Upper lobe of left lung (tissue), 6 donors: Measurements from ENCODE around the gene ACTG2. TPM values are rescaled to one million over a fixed set of nuclear protein-coding genes. Genes with fewer than 3 reads are reported as not detected.

ENCODE experiments used
- ATAC-seq, 2 donors: fragments of 200-7000 bp; cut with Tn5 transposase; one replicate each; pipeline ENCODE4 v1.9.1; 2022; ENCODE audit warnings: mild to moderate bottlenecking in 2 of 2, moderate library complexity in 2 of 2; ENCODE audit not compliant: low FRiP score in 2 of 2
- DNase-seq, 2 donors: peaks; one replicate each; pipeline ENCODE4 v3.0.0-alpha.2; 2019 to 2020
- H3K27ac ChIP-seq, 4 donors: fragments of 200-600 bp; sonication (generic); one replicate each; pipeline ENCODE4 v1.5.1; 2016 to 2019
- H3K27me3 ChIP-seq, 4 donors: fragments of 200-600 bp; sonication (generic); one replicate each; pipeline ENCODE4 v1.5.1; 2017 to 2019
- H3K36me3 ChIP-seq, 4 donors: fragments of 200-600 bp; sonication (generic); one replicate each; pipeline ENCODE4 v1.5.1; 2016 to 2019
- H3K4me1 ChIP-seq, 4 donors: fragments of 200-600 bp; sonication (generic); one replicate each; pipeline ENCODE4 v1.5.1; 2018 to 2019
- H3K4me3 ChIP-seq, 4 donors: fragments of 200-600 bp; sonication (generic); one replicate each; pipeline ENCODE4 v1.5.1; 2017 to 2019; ENCODE audit warnings: mild to moderate bottlenecking in 2 of 4, moderate library complexity in 1 of 4
- H3K9me3 ChIP-seq, 4 donors: fragments of 200-600 bp; sonication (generic); one replicate each; pipeline ENCODE4 v1.5.1; 2018 to 2019
- EP300 ChIP-seq, 4 donors: sonication (generic); formaldehyde crosslinking; IDR thresholded peaks; one replicate each; pipeline ENCODE4 v1.5.1; 2017; ENCODE audit warnings: antibody characterized with exemption in 4 of 4, control low read depth in 2 of 4
- POLR2A ChIP-seq, 4 donors: fragments of 450-650 bp; IDR thresholded peaks; one replicate each; pipeline ENCODE4 v1.5.1; 2016 to 2017; ENCODE audit warnings: antibody characterized with exemption in 4 of 4, mild to moderate bottlenecking in 2 of 4
- POLR2AphosphoS5 ChIP-seq, 2 donors: sonication (generic); formaldehyde crosslinking; IDR thresholded peaks; one replicate each; pipeline ENCODE4 v1.5.1; 2017; ENCODE audit warnings: antibody characterized with exemption in 2 of 2
- WGBS, 2 donors: methylation state at CpG; one replicate each; pipeline ENCODE4 v1.1.5; 2017 to 2018; 5-methylcytosine and 5-hydroxymethylcytosine counted together
- total RNA-seq, 6 donors: library from RNA; depleted of rRNA in 4 of 6; stranded (reverse); fragments of >200 nt in 4 of 6; gene quantifications; one replicate each; pipeline versions ENCODE4 v1.1.0 to v1.2.1, GENCODE V29; 2016 to 2021
- TF ChIP-seq, protein P1 (sequence below), 6 experiments: fragments of 450-650 bp in 4 of 6; fragments of 200-600 bp in 2 of 6; sonication (generic) in 2 of 6; IDR thresholded peaks; one replicate each; pipeline ENCODE4 v1.5.1; 2016 to 2019; ENCODE audit warnings: antibody characterized with exemption in 6 of 6
- donor health status: DM: no; HTN: no; CAD: no; lungs with moderate emphysema.
- donor health status: DM: no; HTN: yes; CAD: no; lungs with severe emphysema.

The ACTG2 gene
- total RNA-seq: 10 to 100 TPM; 10.8 to 65.3 (median 27.2) TPM

DNA sequence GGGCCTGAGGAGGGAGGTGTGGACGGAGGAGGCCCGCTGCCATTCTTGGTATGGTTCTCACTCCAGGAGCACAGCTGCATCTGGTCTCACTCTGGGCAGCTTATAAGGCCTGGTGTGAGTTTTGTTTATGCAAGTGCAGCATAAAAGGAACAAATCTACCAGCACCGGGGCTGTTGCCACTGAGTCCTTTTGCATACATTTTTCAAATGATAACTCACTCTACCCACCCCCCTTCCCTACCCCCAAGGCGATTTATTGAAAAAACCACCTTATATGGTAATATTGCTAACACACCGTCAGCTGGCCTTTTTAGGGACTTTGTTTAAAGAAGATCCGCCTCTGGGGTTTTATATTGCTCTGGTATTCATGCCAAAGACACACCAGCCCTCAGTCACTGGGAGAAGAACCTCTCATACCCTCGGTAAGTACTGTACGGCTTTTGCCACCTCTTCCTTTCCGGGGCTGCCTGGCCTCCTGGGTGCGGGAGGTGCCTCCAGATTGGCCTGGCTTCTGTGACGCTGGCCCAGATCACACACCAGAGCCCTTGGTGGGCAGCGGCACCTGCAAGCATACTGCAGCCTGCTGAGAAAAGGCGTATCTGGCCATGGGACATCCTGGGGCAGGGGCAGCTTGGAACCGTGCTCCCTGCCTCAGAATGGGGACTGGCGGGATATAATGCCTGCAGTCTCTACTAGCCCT is at the start of gene ACTG2:
TSS of gene ACTG2 (plus strand) at position 378 of the 699 bp plus-strand sequence. CDS start 8,304 bp downstream, outside the sequence.
- no peaks in the 10 kb centered on the region for H3K27me3 ChIP-seq
- peak within 1 kb of the TSS in 2 of 4 donors; percentile 8 to 15 for H3K4me3 ChIP-seq
- no peak for TF ChIP-seq EP300 (IDR thresholded peaks at IDR 0.05)
- no peak for TF ChIP-seq POLR2A (IDR thresholded peaks at IDR 0.05)
- TF ChIP-seq, protein P1, sequence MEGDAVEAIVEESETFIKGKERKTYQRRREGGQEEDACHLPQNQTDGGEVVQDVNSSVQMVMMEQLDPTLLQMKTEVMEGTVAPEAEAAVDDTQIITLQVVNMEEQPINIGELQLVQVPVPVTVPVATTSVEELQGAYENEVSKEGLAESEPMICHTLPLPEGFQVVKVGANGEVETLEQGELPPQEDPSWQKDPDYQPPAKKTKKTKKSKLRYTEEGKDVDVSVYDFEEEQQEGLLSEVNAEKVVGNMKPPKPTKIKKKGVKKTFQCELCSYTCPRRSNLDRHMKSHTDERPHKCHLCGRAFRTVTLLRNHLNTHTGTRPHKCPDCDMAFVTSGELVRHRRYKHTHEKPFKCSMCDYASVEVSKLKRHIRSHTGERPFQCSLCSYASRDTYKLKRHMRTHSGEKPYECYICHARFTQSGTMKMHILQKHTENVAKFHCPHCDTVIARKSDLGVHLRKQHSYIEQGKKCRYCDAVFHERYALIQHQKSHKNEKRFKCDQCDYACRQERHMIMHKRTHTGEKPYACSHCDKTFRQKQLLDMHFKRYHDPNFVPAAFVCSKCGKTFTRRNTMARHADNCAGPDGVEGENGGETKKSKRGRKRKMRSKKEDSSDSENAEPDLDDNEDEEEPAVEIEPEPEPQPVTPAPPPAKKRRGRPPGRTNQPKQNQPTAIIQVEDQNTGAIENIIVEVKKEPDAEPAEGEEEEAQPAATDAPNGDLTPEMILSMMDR (IDR thresholded peaks at IDR 0.05): no peak
- TF ChIP-seq POLR2AphosphoS5 (IDR thresholded peaks at IDR 0.05): no peak
- WGBS, 2 donors: 80 to 84% methylated on average over 11 to 13 of the region's 15 CpGs
- H3K9me3 ChIP-seq: no peaks in the 10 kb centered on the region
- no peaks in the 10 kb centered on the region for H3K4me1 ChIP-seq
- peak in 1 of 2 donors; percentile 24 for DNase-seq
- no peak within 1 kb of the TSS for H3K27ac ChIP-seq
- no peak for ATAC-seq
- no peaks in the 10 kb centered on the region for H3K36me3 ChIP-seq

DNA sequence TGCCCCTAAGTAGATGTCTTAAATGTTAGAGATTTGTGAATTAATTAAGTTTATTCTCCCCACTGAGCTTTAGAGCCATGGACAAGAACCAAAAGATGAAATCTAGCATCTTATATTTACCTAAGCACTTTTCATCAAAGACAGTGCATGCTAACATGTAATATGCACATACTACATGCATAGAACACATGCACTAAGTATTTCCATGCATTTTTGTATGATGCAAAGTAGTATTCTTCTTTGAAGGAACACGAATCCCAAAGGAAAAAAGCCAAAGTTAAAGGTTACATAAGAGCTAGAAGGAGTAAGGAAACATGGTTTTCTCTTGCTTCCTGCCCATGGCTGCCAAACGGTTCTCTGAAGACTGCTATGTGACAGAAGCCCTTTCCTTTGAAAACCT is 48.7 kb upstream of the ACTG2 start:
- DNase-seq: no peak
- Histone ChIP-seq H3K9me3 (no peaks in the 10 kb centered on the region), H3K27ac (no peak overlapping the region), H3K36me3 (peaks cover 3 to 48% (median 31%) of the 10 kb centered on the region in 4 donors), H3K4me3 (no peak overlapping the region), H3K4me1 (peaks cover 0 to 4% (median 0%) of the 10 kb centered on the region in 4 donors), H3K27me3 (no peaks in the 10 kb centered on the region)
- 40 to 42% methylated on average over 2 of the region's 2 CpGs for WGBS, 2 donors
- no peak for ATAC-seq
- TF ChIP-seq POLR2A (IDR thresholded peaks at IDR 0.05): no peak
- no peak for TF ChIP-seq EP300 (IDR thresholded peaks at IDR 0.05)
- TF ChIP-seq, protein P1 (IDR thresholded peaks at IDR 0.05): no peak
- TF ChIP-seq POLR2AphosphoS5 (IDR thresholded peaks at IDR 0.05): no peak

DNA sequence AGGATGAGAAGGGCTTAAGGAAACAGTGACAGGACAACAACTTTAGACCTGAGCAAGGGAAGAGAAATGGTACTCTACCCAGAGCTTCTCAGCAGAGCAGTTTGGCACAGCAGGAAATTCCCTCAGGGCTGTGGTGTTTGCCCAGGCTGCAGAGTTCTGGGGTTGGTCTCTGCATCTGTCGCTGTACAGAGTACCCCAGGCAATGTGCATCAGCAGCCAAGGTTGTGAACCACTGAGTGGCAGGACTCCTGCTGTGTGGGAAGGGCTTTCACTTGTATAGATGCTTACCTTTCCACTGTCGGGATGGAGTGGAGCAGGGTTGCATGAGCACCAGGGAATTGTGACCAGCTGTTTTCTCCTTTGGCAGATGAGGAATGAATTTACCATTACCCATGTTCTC is 42.8 kb upstream of the ACTG2 start:
- TF ChIP-seq, protein P1 (IDR thresholded peaks at IDR 0.05): no peak
- TF ChIP-seq EP300 (IDR thresholded peaks at IDR 0.05) (no peak), POLR2A (IDR thresholded peaks at IDR 0.05) (no peak), POLR2AphosphoS5 (IDR thresholded peaks at IDR 0.05) (no peak)
- no peaks in the 10 kb centered on the region for H3K27me3 ChIP-seq
- no peak for ATAC-seq
- no peaks in the 10 kb centered on the region for H3K4me1 ChIP-seq
- peaks cover 15 to 99% (median 71%) of the 10 kb centered on the region in 4 donors for H3K36me3 ChIP-seq
- 70 to 94% methylated on average over 1 to 2 of the region's 2 CpGs for WGBS, 2 donors
- H3K4me3 ChIP-seq: no peak overlapping the region
- no peak for DNase-seq
- H3K9me3 ChIP-seq: no peaks in the 10 kb centered on the region
- no peak overlapping the region for H3K27ac ChIP-seq

DNA sequence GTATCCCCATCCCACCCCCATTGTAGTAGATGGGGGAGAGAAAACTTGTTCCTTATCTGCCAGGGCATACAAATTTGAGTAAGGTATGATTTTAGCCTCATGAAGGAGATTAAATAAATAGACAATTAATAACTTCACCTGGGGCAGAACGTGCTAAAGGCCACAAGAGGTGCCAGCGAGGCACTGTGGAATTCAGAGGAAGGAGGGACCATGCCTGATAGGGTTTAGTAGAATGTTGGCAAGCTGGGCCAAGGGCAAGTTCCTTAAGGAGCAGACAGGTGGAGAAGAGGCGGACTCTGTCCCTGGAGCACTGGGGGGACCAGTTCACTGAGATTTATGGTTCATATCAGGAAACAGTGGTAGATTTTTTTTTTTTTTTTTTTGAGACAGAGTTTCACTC is 41.5 kb upstream of the ACTG2 start:
- H3K36me3 ChIP-seq: peaks cover 18 to 99% (median 68%) of the 10 kb centered on the region in 4 donors
- TF ChIP-seq EP300 (IDR thresholded peaks at IDR 0.05): no peak
- TF ChIP-seq, protein P1 (IDR thresholded peaks at IDR 0.05): peak in 1 of 6 experiments; percentile 20
- no peak for TF ChIP-seq POLR2A (IDR thresholded peaks at IDR 0.05)
- no peak overlapping the region for H3K27ac ChIP-seq
- DNase-seq (no peak), ATAC-seq (no peak)
- H3K4me1 ChIP-seq: no peaks in the 10 kb centered on the region
- H3K4me3 ChIP-seq: no peak overlapping the region
- H3K27me3 ChIP-seq: no peaks in the 10 kb centered on the region
- H3K9me3 ChIP-seq: no peaks in the 10 kb centered on the region
- WGBS, 2 donors: 71 to 74% methylated on average over 3 of the region's 3 CpGs

DNA sequence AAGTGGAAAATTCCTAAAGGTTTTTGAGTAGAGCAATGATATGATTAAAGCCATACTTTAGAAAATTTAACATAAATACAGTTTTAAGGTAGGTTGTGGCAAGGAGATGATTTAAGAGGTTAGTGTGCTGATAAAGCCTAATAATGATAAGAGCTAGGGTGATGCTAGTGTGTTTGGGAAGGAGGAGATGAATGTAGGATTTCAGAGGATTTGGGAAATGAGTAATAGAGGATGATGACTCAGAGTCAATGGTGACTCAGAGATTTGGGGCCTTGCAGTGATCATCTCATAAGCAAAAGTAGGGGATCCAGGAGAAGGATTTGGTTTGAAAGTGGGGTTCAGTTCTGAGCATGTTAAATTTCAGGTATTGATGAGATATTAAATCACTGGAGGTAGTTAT is 40.8 kb upstream of the ACTG2 start:
- Histone ChIP-seq H3K36me3 (peaks cover 15 to 99% (median 67%) of the 10 kb centered on the region in 4 donors), H3K4me1 (no peaks in the 10 kb centered on the region), H3K27me3 (no peaks in the 10 kb centered on the region), H3K9me3 (no peaks in the 10 kb centered on the region), H3K4me3 (no peak overlapping the region), H3K27ac (no peak overlapping the region)
- DNase-seq: no peak
- ATAC-seq: no peak
- TF ChIP-seq POLR2A (IDR thresholded peaks at IDR 0.05) (no peak), POLR2AphosphoS5 (IDR thresholded peaks at IDR 0.05) (no peak), EP300 (IDR thresholded peaks at IDR 0.05) (no peak)
- TF ChIP-seq, protein P1 (IDR thresholded peaks at IDR 0.05): no peak
